ENCODE measurements around the gene HCN3.

- no peak for TF ChIP-seq CTCF (IDR thresholded peaks at IDR 0.05; ENCODE audit: insufficient read depth, low read length)
- TF ChIP-seq REST (IDR thresholded peaks at IDR 0.05; ENCODE audit: insufficient replicate concordance, low read depth) = no peak
- no peak for TF ChIP-seq GABPA (IDR thresholded peaks at IDR 0.05; ENCODE audit: low read depth)
- no peak for TF ChIP-seq POLR2AphosphoS5 (IDR thresholded peaks at IDR 0.05; ENCODE audit: low read depth)
These were observed 46.4 kb downstream of the HCN3 start for GRCh38 chr1:155323729-155324036.
